Neural cell (in vitro differentiated cells): Measurements from ENCODE around the gene OVAAL.

ENCODE experiments used
- EP300 ChIP-seq: fragments of 450-650 bp; conservative IDR thresholded peaks from 2 replicates; pipeline ENCODE4 v1.6.1; 2014; ENCODE audit warnings: antibody characterized with exemption, mild to moderate bottlenecking, moderate library complexity; ENCODE audit not compliant: poor library complexity, severe bottlenecking
- EZH2 ChIP-seq: fragments of 200-600, 300-800 bp; shearing (Covaris generic), sonication (generic); IDR thresholded peaks from 2 replicates; pipeline ENCODE4 v1.6.1; 2014; ENCODE audit warnings: antibody characterized with exemption, low read length, borderline replicate concordance, mild to moderate bottlenecking; ENCODE audit not compliant: insufficient read depth, poor library complexity, severe bottlenecking
- MXI1 ChIP-seq: fragments of 450-650 bp; conservative IDR thresholded peaks from 2 replicates; pipeline ENCODE4 v1.6.1; 2014; ENCODE audit warnings: antibody characterized with exemption, mild to moderate bottlenecking; ENCODE audit not compliant: poor library complexity, severe bottlenecking
- RAD21 ChIP-seq: fragments of 450-650 bp; conservative IDR thresholded peaks from 2 replicates; pipeline ENCODE4 v1.6.1; 2014; ENCODE audit warnings: antibody characterized with exemption, mild to moderate bottlenecking, moderate library complexity
- TAF1 ChIP-seq: IDR thresholded peaks from 2 replicates; pipeline ENCODE4 v1.6.1; 2012; ENCODE audit warnings: low read depth

DNA sequence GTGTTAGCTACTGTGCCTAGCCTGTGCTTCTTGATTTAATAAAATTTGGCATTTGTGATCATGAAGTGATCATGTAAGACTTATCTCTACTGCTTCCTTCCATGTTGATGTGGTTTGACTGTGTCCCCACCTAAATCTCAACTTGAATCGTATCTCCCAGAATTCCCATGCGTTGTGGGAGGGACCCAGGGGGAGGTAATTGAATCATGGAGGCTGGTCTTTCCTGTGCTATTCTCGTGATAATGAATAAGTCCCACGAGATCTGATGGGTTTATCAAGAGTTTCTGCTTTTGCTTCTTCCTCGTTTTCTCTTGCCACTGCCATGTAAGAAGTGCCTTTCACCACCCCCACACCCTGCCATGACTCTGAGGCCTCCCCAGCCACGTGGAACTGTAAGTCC, at the start of gene OVAAL:
- no peak for TF ChIP-seq RAD21
- TF ChIP-seq TAF1 = no peak
- no peak for TF ChIP-seq EZH2
- no peak for TF ChIP-seq MXI1
- no peak for TF ChIP-seq EP300
